ENCODE data around the gene FAM13C. TPM values are rescaled to one million over a fixed set of nuclear protein-coding genes. Genes with fewer than 3 reads are reported as not detected.

The FAM13C gene
- total and polyA plus RNA-seq, 2 of the 13 experiments (the other 11 are each of a cell fraction or from before 2014, with no cell fraction given): 0.07 to 0.26 TPM

DNA sequence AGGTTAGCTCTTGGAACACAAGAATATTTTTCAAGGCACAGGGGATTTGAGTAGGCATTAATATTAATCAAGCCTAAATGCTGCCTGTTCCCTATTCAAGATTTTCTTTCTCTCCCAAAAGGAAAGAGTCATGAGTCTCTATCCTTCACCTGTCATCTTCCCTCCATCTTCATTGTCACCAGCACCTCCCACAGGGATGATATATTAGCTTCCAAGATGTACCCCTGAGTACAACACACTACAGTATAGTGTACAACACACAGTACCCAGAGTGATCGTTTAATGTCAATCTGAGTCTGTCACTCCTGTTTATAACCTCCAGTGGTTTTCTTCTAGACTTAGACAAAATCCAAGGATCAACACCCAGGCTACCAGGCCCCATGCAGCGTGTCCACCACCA, 50.1 kb downstream of the FAM13C start (continued):
- TF ChIP-seq, protein P1, sequence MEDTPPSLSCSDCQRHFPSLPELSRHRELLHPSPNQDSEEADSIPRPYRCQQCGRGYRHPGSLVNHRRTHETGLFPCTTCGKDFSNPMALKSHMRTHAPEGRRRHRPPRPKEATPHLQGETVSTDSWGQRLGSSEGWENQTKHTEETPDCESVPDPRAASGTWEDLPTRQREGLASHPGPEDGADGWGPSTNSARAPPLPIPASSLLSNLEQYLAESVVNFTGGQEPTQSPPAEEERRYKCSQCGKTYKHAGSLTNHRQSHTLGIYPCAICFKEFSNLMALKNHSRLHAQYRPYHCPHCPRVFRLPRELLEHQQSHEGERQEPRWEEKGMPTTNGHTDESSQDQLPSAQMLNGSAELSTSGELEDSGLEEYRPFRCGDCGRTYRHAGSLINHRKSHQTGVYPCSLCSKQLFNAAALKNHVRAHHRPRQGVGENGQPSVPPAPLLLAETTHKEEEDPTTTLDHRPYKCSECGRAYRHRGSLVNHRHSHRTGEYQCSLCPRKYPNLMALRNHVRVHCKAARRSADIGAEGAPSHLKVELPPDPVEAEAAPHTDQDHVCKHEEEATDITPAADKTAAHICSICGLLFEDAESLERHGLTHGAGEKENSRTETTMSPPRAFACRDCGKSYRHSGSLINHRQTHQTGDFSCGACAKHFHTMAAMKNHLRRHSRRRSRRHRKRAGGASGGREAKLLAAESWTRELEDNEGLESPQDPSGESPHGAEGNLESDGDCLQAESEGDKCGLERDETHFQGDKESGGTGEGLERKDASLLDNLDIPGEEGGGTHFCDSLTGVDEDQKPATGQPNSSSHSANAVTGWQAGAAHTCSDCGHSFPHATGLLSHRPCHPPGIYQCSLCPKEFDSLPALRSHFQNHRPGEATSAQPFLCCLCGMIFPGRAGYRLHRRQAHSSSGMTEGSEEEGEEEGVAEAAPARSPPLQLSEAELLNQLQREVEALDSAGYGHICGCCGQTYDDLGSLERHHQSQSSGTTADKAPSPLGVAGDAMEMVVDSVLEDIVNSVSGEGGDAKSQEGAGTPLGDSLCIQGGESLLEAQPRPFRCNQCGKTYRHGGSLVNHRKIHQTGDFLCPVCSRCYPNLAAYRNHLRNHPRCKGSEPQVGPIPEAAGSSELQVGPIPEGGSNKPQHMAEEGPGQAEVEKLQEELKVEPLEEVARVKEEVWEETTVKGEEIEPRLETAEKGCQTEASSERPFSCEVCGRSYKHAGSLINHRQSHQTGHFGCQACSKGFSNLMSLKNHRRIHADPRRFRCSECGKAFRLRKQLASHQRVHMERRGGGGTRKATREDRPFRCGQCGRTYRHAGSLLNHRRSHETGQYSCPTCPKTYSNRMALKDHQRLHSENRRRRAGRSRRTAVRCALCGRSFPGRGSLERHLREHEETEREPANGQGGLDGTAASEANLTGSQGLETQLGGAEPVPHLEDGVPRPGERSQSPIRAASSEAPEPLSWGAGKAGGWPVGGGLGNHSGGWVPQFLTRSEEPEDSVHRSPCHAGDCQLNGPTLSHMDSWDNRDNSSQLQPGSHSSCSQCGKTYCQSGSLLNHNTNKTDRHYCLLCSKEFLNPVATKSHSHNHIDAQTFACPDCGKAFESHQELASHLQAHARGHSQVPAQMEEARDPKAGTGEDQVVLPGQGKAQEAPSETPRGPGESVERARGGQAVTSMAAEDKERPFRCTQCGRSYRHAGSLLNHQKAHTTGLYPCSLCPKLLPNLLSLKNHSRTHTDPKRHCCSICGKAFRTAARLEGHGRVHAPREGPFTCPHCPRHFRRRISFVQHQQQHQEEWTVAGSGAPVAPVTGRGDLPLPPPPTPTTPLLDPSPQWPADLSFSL (CRISPR knock-in tag; IDR thresholded peaks at IDR 0.05): no peak
- no peak for TF ChIP-seq ZNF230 (CRISPR knock-in tag; IDR thresholded peaks at IDR 0.05)
- no peak for TF ChIP-seq ZNF670 (CRISPR knock-in tag; IDR thresholded peaks at IDR 0.05; ENCODE audit: borderline replicate concordance)
- TF ChIP-seq KDM5A (IDR thresholded peaks at IDR 0.05; ENCODE audit: borderline replicate concordance, low read length): no peak
- no peak for TF ChIP-seq ZNF160 (CRISPR knock-in tag; IDR thresholded peaks at IDR 0.05)
- no peak for TF ChIP-seq SIX4 (CRISPR knock-in tag; IDR thresholded peaks at IDR 0.05)
- TF ChIP-seq, protein P2, sequence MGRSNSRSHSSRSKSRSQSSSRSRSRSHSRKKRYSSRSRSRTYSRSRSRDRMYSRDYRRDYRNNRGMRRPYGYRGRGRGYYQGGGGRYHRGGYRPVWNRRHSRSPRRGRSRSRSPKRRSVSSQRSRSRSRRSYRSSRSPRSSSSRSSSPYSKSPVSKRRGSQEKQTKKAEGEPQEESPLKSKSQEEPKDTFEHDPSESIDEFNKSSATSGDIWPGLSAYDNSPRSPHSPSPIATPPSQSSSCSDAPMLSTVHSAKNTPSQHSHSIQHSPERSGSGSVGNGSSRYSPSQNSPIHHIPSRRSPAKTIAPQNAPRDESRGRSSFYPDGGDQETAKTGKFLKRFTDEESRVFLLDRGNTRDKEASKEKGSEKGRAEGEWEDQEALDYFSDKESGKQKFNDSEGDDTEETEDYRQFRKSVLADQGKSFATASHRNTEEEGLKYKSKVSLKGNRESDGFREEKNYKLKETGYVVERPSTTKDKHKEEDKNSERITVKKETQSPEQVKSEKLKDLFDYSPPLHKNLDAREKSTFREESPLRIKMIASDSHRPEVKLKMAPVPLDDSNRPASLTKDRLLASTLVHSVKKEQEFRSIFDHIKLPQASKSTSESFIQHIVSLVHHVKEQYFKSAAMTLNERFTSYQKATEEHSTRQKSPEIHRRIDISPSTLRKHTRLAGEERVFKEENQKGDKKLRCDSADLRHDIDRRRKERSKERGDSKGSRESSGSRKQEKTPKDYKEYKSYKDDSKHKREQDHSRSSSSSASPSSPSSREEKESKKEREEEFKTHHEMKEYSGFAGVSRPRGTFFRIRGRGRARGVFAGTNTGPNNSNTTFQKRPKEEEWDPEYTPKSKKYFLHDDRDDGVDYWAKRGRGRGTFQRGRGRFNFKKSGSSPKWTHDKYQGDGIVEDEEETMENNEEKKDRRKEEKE (IDR thresholded peaks at IDR 0.05): no peak
- TF ChIP-seq ATRX (CRISPR knock-in tag; IDR thresholded peaks at IDR 0.05; ENCODE audit: borderline replicate concordance): no peak
- no peak for TF ChIP-seq ZNF724P (CRISPR knock-in tag; IDR thresholded peaks at IDR 0.05; ENCODE audit: borderline replicate concordance)
- TF ChIP-seq, protein P3, sequence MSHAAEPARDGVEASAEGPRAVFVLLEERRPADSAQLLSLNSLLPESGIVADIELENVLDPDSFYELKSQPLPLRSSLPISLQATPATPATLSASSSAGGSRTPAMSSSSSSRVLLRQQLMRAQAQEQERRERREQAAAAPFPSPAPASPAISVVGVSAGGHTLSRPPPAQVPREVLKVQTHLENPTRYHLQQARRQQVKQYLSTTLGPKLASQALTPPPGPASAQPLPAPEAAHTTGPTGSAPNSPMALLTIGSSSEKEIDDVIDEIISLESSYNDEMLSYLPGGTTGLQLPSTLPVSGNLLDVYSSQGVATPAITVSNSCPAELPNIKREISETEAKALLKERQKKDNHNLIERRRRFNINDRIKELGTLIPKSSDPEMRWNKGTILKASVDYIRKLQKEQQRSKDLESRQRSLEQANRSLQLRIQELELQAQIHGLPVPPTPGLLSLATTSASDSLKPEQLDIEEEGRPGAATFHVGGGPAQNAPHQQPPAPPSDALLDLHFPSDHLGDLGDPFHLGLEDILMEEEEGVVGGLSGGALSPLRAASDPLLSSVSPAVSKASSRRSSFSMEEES (CRISPR knock-in tag; IDR thresholded peaks at IDR 0.05): no peak
- TF ChIP-seq PHF5A (CRISPR knock-in tag; IDR thresholded peaks at IDR 0.05; ENCODE audit: low read depth, unreplicated experiment): no peak
- TF ChIP-seq ZNF431 (CRISPR knock-in tag; IDR thresholded peaks at IDR 0.05; ENCODE audit: borderline replicate concordance, low read depth): no peak
- TF ChIP-seq, protein P4, sequence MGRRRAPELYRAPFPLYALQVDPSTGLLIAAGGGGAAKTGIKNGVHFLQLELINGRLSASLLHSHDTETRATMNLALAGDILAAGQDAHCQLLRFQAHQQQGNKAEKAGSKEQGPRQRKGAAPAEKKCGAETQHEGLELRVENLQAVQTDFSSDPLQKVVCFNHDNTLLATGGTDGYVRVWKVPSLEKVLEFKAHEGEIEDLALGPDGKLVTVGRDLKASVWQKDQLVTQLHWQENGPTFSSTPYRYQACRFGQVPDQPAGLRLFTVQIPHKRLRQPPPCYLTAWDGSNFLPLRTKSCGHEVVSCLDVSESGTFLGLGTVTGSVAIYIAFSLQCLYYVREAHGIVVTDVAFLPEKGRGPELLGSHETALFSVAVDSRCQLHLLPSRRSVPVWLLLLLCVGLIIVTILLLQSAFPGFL (CRISPR knock-in tag; IDR thresholded peaks at IDR 0.05): no peak
- TF ChIP-seq ZNF263 (CRISPR knock-in tag; IDR thresholded peaks at IDR 0.05): no peak
- no peak for TF ChIP-seq ZNF556 (CRISPR knock-in tag; IDR thresholded peaks at IDR 0.05; ENCODE audit: borderline replicate concordance)
- TF ChIP-seq SPEN (CRISPR knock-in tag; IDR thresholded peaks at IDR 0.05; ENCODE audit: low read depth): no peak
- TF ChIP-seq ZSCAN25 (CRISPR knock-in tag; IDR thresholded peaks at IDR 0.05): no peak

Measured in HepG2 (cell line).